ENCODE results near the gene PSPN.

DNA sequence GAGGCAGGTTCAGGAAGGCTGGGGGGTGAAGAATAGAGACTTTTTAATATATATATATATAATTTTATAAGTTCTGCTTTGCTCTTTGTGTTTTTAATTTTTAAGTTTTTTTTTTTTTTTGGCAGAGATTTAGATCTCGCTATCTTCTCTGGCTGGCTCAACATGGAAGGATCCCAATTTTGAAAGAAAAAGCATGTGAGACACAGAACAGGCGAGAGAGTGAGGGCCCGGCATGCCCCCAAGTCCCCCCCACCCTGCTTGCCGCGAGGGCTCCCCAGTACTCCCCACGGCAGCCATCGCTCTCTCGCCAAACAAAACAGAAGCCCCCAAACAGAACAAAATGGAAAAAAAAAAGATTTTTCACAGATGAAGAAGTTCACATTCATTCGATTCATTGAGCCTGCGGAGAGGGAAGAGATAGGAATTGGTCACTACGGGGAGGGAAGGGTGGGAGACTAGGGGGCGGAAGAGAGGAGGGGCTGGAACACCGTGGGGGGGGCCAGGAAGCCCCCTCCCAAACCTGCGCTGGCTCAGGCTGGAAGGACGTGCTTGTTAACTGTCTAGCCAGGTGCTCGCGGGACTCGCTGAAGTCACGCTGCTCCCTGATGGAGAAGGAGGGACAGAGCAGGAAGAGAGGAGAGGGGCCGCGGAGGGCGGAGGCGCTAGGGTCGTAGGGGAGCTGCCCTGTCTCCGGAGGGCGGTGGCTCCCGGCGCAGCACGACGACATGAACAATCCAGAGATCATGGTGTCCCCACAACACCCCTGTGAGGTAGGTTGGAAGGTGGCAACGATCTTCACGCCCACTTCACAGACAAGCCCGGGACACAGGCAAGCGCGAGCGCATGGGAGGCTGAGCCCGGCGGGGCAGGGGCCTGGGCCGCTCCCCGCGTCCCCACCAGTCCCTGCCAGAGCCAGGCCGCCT, 38.2 kb upstream of the PSPN start:
- TF ChIP-seq, protein P1, sequence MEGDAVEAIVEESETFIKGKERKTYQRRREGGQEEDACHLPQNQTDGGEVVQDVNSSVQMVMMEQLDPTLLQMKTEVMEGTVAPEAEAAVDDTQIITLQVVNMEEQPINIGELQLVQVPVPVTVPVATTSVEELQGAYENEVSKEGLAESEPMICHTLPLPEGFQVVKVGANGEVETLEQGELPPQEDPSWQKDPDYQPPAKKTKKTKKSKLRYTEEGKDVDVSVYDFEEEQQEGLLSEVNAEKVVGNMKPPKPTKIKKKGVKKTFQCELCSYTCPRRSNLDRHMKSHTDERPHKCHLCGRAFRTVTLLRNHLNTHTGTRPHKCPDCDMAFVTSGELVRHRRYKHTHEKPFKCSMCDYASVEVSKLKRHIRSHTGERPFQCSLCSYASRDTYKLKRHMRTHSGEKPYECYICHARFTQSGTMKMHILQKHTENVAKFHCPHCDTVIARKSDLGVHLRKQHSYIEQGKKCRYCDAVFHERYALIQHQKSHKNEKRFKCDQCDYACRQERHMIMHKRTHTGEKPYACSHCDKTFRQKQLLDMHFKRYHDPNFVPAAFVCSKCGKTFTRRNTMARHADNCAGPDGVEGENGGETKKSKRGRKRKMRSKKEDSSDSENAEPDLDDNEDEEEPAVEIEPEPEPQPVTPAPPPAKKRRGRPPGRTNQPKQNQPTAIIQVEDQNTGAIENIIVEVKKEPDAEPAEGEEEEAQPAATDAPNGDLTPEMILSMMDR (IDR thresholded peaks at IDR 0.05): no peak
- TF ChIP-seq POLR2A (IDR thresholded peaks at IDR 0.05): no peak

All from breast epithelium (tissue), 3 donors.